GM12865 (cell line): Measurements from ENCODE around the gene CRIP2.

Experiments
- DNase-seq: peaks from one replicate; pipeline ENCODE4 v3.0.0; 2010; ENCODE audit warnings: low read depth
- H3K4me3 ChIP-seq: 2 replicates; pipeline ENCODE4 v1.5.1; 2011; ENCODE audit warnings: mild to moderate bottlenecking, low read depth, low read length, control low read depth
- TF ChIP-seq, protein P1 (sequence below): IDR thresholded peaks from 2 replicates; pipeline ENCODE4 v1.5.1; 2011; ENCODE audit warnings: low read length, control low read depth, low read depth, inconsistent platforms; ENCODE audit not compliant: insufficient read depth; ENCODE audit errors: missing control alignments

Gene CRIP2

DNA sequence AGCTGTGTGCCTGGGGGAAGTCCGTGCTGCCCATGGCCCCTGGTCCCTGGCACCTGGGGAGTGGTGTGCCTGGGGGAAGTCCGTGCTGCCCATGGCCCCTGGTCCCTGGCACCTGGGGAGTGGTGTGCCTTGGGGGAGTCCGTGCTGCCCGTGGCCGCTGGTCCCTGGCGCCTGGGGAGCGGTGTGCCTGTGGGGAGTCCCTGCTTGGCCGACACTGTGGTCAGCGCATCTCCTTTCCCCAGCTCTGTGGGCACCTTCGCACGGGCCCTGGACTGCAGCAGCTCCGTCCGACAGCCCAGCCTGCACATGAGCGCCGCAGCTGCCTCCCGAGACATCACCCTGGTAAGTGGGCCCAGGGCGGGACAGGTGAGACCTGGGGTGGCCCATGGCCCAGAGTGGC is 14.5 kb upstream of the CRIP2 start:
- DNase-seq, result no peak
- TF ChIP-seq, protein P1, sequence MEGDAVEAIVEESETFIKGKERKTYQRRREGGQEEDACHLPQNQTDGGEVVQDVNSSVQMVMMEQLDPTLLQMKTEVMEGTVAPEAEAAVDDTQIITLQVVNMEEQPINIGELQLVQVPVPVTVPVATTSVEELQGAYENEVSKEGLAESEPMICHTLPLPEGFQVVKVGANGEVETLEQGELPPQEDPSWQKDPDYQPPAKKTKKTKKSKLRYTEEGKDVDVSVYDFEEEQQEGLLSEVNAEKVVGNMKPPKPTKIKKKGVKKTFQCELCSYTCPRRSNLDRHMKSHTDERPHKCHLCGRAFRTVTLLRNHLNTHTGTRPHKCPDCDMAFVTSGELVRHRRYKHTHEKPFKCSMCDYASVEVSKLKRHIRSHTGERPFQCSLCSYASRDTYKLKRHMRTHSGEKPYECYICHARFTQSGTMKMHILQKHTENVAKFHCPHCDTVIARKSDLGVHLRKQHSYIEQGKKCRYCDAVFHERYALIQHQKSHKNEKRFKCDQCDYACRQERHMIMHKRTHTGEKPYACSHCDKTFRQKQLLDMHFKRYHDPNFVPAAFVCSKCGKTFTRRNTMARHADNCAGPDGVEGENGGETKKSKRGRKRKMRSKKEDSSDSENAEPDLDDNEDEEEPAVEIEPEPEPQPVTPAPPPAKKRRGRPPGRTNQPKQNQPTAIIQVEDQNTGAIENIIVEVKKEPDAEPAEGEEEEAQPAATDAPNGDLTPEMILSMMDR, result no peak
- no peak overlapping the region for H3K4me3 ChIP-seq

DNA sequence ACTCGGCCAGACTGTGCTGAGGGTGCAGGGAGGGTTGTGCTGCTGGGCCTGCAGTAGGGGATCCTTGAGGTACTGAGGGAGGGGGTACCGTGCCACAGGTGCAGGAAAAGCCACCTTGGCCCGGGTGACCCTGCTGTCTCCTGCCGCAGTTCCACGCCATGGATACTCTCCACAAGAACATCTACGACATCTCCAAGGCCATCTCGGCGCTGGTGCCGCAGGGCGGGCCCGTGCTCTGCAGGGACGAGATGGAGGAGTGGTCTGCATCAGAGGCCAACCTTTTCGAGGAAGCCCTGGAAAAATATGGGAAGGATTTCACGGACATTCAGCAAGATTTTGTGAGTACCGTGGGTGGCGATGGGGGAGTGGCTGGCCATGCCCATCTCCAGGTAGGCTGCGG is 14.0 kb upstream of the CRIP2 start:
- no peak overlapping the region for H3K4me3 ChIP-seq
- TF ChIP-seq, protein P1, result no peak
- no peak for DNase-seq

DNA sequence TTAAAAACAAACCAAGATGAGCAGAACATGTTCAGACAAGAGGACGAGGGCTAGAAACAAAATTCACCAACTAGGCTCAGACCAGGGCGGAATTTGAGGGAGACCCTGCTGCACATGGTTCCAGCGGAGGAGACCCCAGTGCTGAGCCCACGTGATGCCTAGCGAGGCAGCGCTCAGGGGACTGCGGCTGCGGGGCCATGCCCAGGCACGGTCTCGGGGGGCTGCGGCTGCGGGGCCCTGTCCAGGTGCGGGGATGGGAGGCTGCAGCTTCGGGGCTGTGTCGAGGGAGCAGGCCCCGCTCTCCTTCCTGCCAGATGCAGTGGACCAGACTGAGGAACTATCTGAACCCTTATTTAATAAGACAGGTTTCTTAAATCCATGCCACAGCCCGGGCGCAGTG is 12.7 kb upstream of the CRIP2 start:
- no peak overlapping the region for H3K4me3 ChIP-seq
- TF ChIP-seq, protein P1, result no peak
- DNase-seq, result no peak

DNA sequence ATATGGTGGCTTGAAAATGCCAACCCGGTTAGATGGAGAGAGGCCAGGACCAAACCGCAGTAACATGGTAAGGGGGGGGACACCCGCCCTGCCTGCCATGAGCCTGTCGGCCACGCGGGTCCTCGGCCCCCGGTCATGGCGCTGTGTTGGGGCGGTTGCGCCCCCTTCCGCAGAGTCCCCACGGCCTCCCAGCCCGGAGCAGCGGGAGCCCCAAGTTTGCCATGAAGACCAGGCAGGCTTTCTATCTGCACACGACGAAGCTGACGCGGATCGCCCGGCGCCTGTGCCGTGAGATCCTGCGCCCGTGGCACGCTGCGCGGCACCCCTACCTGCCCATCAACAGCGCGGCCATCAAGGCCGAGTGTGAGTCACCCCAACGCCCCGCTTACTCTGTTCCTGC is 10.1 kb upstream of the CRIP2 start:
- TF ChIP-seq, protein P1, result no peak
- no peak for DNase-seq
- no peak overlapping the region for H3K4me3 ChIP-seq

DNA sequence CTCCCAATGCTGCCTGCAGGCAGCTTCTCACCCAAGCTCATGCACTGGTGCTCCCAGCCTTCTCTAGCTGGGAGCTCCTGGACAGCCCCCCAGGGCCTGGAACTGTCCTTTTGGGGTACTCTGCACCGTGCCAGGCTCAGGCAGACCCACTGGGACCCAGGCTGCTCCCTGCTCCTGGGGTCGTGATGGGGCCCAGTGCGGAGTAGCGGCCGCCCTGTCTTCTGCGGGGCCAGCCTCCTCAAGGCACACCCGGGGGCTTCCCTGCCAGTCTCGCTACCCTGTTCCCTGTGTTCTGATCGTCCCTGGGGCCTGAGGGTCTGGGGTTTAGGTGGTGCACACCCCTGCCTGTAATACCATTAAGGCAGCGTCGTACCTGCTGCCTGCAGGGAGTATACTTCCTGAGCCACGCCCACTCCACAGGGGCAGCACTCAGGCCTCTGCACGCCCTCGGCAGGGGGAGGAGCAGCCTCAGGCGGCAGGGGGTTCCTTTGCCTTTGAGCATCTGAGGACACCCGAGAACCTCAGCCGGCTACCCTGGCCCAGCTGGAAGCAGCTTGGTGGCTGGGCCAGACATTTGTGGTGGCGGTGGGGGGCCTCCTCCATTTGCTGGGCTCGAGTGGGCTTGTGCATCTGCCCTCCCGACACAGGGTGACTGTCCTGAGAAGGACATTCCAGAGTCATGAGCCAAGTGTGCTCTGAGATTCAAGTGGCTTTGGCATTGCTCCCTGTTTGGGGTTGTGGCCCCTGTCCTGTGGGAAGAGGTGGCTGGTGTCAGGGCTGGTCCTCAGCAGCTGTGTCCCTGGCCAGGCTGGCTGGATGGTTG is 9.2 kb upstream of the CRIP2 start:
- TF ChIP-seq, protein P1, result no peak
- no peak for DNase-seq
- no peak overlapping the region for H3K4me3 ChIP-seq

DNA sequence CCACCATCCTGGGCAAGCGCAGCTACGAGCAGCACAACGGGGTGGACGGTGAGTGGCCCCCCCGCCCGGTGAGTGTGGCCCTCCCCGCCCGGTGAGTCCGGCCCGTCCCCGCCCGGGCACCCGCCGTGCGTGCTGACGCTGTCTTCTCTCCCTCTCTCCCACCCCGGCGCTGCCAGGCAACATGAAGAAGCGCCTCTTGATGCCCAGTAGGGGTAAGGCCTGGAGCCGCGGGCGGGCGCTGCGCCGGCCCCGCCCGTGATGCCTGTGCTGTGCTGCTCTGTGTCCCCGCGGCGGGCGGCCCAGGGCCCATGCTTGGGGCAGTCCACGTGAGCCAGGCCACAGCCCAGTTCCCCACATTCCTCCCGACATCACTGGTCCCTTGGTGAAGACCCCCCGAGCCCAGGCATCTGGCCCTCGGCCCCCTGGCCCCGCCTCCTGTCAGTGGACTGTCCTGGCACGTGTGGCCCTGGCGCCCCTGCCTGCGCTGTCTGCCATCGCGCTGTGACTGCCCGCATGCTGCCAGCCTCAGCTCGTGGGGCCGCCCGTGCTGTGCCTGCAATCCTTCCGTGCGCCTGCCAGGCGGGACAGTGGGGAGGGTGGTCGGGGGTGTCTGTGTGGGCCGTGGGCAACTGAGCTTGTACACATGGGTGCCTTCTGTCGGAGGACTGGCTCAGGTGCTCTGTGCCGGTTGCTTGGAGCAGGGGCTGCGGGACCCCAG is 7.9 kb upstream of the CRIP2 start:
- no peak overlapping the region for H3K4me3 ChIP-seq
- DNase-seq, result no peak
- TF ChIP-seq, protein P1, result no peak
